WTC11 (cell line): ENCODE data around the gene HFE. TPM values are rescaled to one million over a fixed set of nuclear protein-coding genes. Genes with fewer than 3 reads are reported as not detected.

Experiments
- ATAC-seq: fragments of 200-7000 bp; cut with Tn5 transposase; 2 replicates; pipeline ENCODE4 v1.10.0; 2021; ENCODE audit warnings: mild to moderate bottlenecking, moderate library complexity
- CTCF ChIA-PET: fragments of 300-600 bp; sonication (Branson Sonifier 250); formaldehyde crosslinking; loops from one replicate; lab custom pipeline; 2021; ENCODE audit warnings: antibody characterized with exemption; lab: Charles Lee
- POLR2A ChIA-PET: fragments of 350-600 bp; sonication (Branson Sonifier 250); formaldehyde crosslinking; loops from one replicate; lab custom pipeline; 2021; ENCODE audit warnings: antibody characterized with exemption; lab: Charles Lee
- DNase-seq: peaks from one replicate; pipeline ENCODE4 v3.0.0; 2021; ENCODE audit warnings: low spot score
- H3K27ac Mint-ChIP-seq: 2 replicates; pipeline ENCODE4 v1.8.0; 2021; ENCODE audit warnings: mixed read lengths
- H3K27me3 Mint-ChIP-seq: 2 replicates; pipeline ENCODE4 v1.8.0; 2021; ENCODE audit warnings: low read depth, mild to moderate bottlenecking, moderate library complexity, mixed read lengths
- H3K36me3 Mint-ChIP-seq: 2 replicates; pipeline ENCODE4 v1.8.0; 2021; ENCODE audit warnings: mixed read lengths
- H3K4me1 Mint-ChIP-seq: 2 replicates; pipeline ENCODE4 v1.8.0; 2022; ENCODE audit warnings: mixed read lengths
- H3K4me3 Mint-ChIP-seq: 2 replicates; pipeline ENCODE4 v1.8.0; 2021; ENCODE audit warnings: mild to moderate bottlenecking, moderate library complexity, mixed read lengths
- H3K9me3 Mint-ChIP-seq: 2 replicates; pipeline ENCODE4 v1.8.0; 2021; ENCODE audit warnings: mixed read lengths
- AR ChIP-seq: fragments of 250-450 bp; sonication (Bioruptor Pico); IDR thresholded peaks from 2 replicates; pipeline ENCODE4 v1.9.0; 2021; ENCODE audit warnings: mild to moderate bottlenecking
- CREB1 ChIP-seq: sonication (generic); formaldehyde crosslinking; IDR thresholded peaks from 2 replicates; pipeline ENCODE4 v1.8.0; 2023; ENCODE audit warnings: mild to moderate bottlenecking, missing genetic modification reagents
- CREM ChIP-seq: sonication (generic); formaldehyde crosslinking; IDR thresholded peaks from 2 replicates; pipeline ENCODE4 v1.8.1; 2022; ENCODE audit warnings: mild to moderate bottlenecking, missing genetic modification reagents, moderate library complexity
- E2F1 ChIP-seq: sonication (generic); formaldehyde crosslinking; IDR thresholded peaks from 2 replicates; pipeline ENCODE4 v1.8.0; 2022; ENCODE audit warnings: mild to moderate bottlenecking, missing genetic modification reagents
- ETV6 ChIP-seq: sonication (generic); formaldehyde crosslinking; IDR thresholded peaks from 2 replicates; pipeline ENCODE4 v1.8.1; 2022; ENCODE audit warnings: mild to moderate bottlenecking, missing genetic modification reagents
- GTF2I ChIP-seq: fragments of 250-450 bp; sonication (Bioruptor Pico); conservative IDR thresholded peaks from 2 replicates; pipeline ENCODE4 v1.4.0; 2021; ENCODE audit warnings: mild to moderate bottlenecking
- KAT7 ChIP-seq: sonication (generic); formaldehyde crosslinking; IDR thresholded peaks from 2 replicates; pipeline ENCODE4 v1.8.1; 2023; ENCODE audit warnings: missing genetic modification reagents, mild to moderate bottlenecking, borderline replicate concordance
- PREB ChIP-seq: sonication (generic); formaldehyde crosslinking; IDR thresholded peaks from 2 replicates; pipeline ENCODE4 v1.8.1; 2022; ENCODE audit warnings: mild to moderate bottlenecking, missing genetic modification reagents, moderate library complexity, borderline replicate concordance
- TCF7 ChIP-seq: sonication (generic); formaldehyde crosslinking; IDR thresholded peaks from 2 replicates; pipeline ENCODE4 v1.8.0; 2022; ENCODE audit warnings: mild to moderate bottlenecking, low read depth, missing genetic modification reagents, moderate library complexity
- TEAD1 ChIP-seq: sonication (generic); formaldehyde crosslinking; IDR thresholded peaks from 2 replicates; pipeline ENCODE4 v1.8.0; 2022; ENCODE audit warnings: mild to moderate bottlenecking, missing genetic modification reagents
- TEAD4 ChIP-seq: sonication (generic); formaldehyde crosslinking; IDR thresholded peaks from 2 replicates; pipeline ENCODE4 v1.8.0; 2022; ENCODE audit warnings: mild to moderate bottlenecking, missing genetic modification reagents
- ZNF219 ChIP-seq: sonication (generic); formaldehyde crosslinking; IDR thresholded peaks from 2 replicates; pipeline ENCODE4 v1.8.0; 2023; ENCODE audit warnings: missing genetic modification reagents, mild to moderate bottlenecking, borderline replicate concordance
- ZNF263 ChIP-seq: sonication (generic); formaldehyde crosslinking; IDR thresholded peaks from 2 replicates; pipeline ENCODE4 v1.8.1; 2022; ENCODE audit warnings: low read depth, mild to moderate bottlenecking, moderate library complexity, missing genetic modification reagents
- ZNF317 ChIP-seq: sonication (generic); formaldehyde crosslinking; IDR thresholded peaks from 2 replicates; pipeline ENCODE4 v1.8.1; 2023; ENCODE audit warnings: low read depth, mild to moderate bottlenecking, moderate library complexity, missing genetic modification reagents, borderline replicate concordance
- ZNF425 ChIP-seq: fragments of 250-450 bp; sonication (Bioruptor Pico); conservative IDR thresholded peaks from 2 replicates; pipeline ENCODE4 v1.9.0; 2021; ENCODE audit warnings: mild to moderate bottlenecking
- total RNA-seq: library from RNA; stranded (reverse); gene quantifications from 3 replicates; pipeline ENCODE4 v1.2.3, GENCODE V29; 2021
- TF ChIP-seq, protein P1 (sequence below): sonication (generic); formaldehyde crosslinking; IDR thresholded peaks from 2 replicates; pipeline ENCODE4 v1.8.1; 2023; ENCODE audit warnings: mild to moderate bottlenecking, missing genetic modification reagents

HFE gene
- total RNA-seq, 1 experiment from 2014 or later = 1.9 TPM

GRCh38 chr6:26054781-26055718 is 32.2 kb upstream of the HFE start (continued):
- TF ChIP-seq AR (CRISPR knock-in tag) (peak; percentile 98), ZNF425 (CRISPR knock-in tag) (peak; percentile 97), CREB1 (CRISPR knock-in tag) (no peak), TEAD4 (0 out of 2 replicates have a peak, but pooled peaks have one; percentile 7), ETV6 (CRISPR knock-in tag) (no peak), ZNF317 (0 out of 2 replicates have a peak, but pooled peaks have one; percentile 0), ZNF263 (CRISPR knock-in tag) (no peak)
- TF ChIP-seq, protein P1, sequence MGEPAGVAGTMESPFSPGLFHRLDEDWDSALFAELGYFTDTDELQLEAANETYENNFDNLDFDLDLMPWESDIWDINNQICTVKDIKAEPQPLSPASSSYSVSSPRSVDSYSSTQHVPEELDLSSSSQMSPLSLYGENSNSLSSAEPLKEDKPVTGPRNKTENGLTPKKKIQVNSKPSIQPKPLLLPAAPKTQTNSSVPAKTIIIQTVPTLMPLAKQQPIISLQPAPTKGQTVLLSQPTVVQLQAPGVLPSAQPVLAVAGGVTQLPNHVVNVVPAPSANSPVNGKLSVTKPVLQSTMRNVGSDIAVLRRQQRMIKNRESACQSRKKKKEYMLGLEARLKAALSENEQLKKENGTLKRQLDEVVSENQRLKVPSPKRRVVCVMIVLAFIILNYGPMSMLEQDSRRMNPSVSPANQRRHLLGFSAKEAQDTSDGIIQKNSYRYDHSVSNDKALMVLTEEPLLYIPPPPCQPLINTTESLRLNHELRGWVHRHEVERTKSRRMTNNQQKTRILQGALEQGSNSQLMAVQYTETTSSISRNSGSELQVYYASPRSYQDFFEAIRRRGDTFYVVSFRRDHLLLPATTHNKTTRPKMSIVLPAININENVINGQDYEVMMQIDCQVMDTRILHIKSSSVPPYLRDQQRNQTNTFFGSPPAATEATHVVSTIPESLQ (CRISPR knock-in tag) = no peak

DNA sequence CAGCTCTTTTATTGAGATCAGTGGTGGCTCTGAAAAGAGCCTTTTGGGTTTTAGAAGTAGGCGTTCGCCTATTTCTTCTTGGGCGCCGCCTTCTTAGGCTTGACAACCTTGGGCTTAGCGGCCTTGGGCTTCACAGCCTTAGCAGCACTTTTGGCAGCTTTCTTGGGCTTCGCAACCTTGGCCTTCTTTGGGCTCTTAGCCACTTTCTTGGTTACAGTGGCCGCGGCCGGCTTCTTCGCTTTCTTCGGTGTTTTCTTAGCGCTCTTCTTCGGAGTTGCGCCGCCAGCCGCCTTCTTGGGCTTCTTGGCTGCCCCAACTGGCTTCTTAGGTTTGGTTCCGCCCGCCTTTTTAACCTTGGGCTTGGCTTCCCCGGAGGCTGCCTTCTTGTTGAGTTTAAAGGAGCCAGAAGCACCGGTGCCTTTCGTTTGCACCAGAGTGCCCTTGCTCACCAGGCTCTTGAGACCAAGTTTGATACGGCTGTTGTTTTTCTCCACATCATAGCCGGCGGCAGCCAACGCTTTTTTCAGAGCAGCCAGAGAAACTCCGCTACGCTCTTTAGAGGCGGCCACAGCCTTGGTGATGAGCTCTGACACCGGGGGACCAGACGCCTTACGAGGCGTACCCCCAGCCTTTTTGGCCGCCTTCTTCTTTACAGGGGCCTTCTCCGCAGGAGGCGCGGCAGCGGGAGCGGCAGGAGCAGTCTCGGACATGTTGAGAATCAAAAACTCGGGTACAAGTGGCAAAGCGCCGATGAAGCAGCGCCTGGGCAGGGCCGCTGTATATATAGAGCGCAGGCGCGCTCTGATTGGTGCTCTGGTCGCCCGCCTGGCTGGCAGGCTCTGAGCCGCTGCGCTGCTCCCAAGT is 31.3 kb upstream of the HFE start:
- POLR2A ChIA-PET = interaction anchor here (0.9 to 3.2 kb wide), 20 partner anchors 10 to 1837 kb away, joined by 3 to 87 read pairs (median 6); partner anchors contain the start of gene HFE
- H3K9me3 Mint-ChIP-seq = no peaks in the 10 kb centered on the region
- ATAC-seq (peak; percentile 81), DNase-seq (peak; percentile 77)
- no peaks in the 10 kb centered on the region for H3K27me3 Mint-ChIP-seq
- CTCF ChIA-PET = interaction anchor here (1.6 kb wide), 1 partner anchor 30 kb away, joined by 4 read pairs; no protein-coding TSS in a partner anchor
- peak overlapping the region; percentile 89 for H3K4me3 Mint-ChIP-seq
- H3K27ac Mint-ChIP-seq = peak overlapping the region; percentile 98
- H3K4me1 Mint-ChIP-seq = peaks cover 25% of the 10 kb centered on the region
- H3K36me3 Mint-ChIP-seq = no peaks in the 10 kb centered on the region
- TF ChIP-seq E2F1 (CRISPR knock-in tag) = peak; percentile 43; the same call in 1 of the 2 replicates
- TF ChIP-seq ZNF317 = peak; percentile 5; the same call in 1 of the 2 replicates
- peak; percentile 75; the same call in 1 of the 2 replicates for TF ChIP-seq ZNF219
- peak; percentile 63; the same call in 1 of the 2 replicates for TF ChIP-seq CREM (CRISPR knock-in tag)
- TF ChIP-seq TEAD1 (CRISPR knock-in tag) = peak; percentile 78
- 0 out of 2 replicates have a peak, but pooled peaks have one; percentile 45 for TF ChIP-seq TCF7 (CRISPR knock-in tag)
- peak; percentile 91; the same call in 1 of the 2 replicates for TF ChIP-seq PREB (CRISPR knock-in tag)
- TF ChIP-seq, protein P1 (CRISPR knock-in tag) = no peak
- TF ChIP-seq KAT7 (CRISPR knock-in tag) = peak; percentile 82
- TF ChIP-seq GTF2I (CRISPR knock-in tag) = no peak
- TF ChIP-seq ZNF425 (CRISPR knock-in tag) = 0 out of 2 replicates have a peak, but pooled peaks have one; percentile 16
